ENCODE measurements around the gene ENOPH1.
A peak's percentile ranks its signal among the peaks of the same experiment; 100 is the strongest.

ENOPH1 gene

GRCh38 chr4:82493721-82494425 lies 63.5 kb downstream of the ENOPH1 start:
- H3K4me1 ChIP-seq (ENCODE audit: control insufficient read depth, insufficient read depth, low read length), result peaks cover 3% of the 10 kb centered on the region
- DNase-seq (ENCODE audit: low read depth), result peak; percentile 14
- no peak overlapping the region for H3K4me3 ChIP-seq (ENCODE audit: low read length)
- H3K9ac ChIP-seq (ENCODE audit: low read length), result no peak overlapping the region
- H3K36me3 ChIP-seq (ENCODE audit: control insufficient read depth, insufficient read depth, low read length, severe bottlenecking), result no peaks in the 10 kb centered on the region
- no peaks in the 10 kb centered on the region for H3K27me3 ChIP-seq (replicated peaks; ENCODE audit: control insufficient read depth, insufficient read depth, low read length)
- H3K9me3 ChIP-seq (ENCODE audit: control insufficient read depth, low read length), result no peaks in the 10 kb centered on the region

GRCh38 chr4:82495666-82496065 lies 65.3 kb downstream of the ENOPH1 start:
- Histone ChIP-seq H3K27me3 (replicated peaks; ENCODE audit: control insufficient read depth, insufficient read depth, low read length) (no peaks in the 10 kb centered on the region), H3K9ac (ENCODE audit: low read length) (no peak overlapping the region), H3K4me1 (ENCODE audit: control insufficient read depth, insufficient read depth, low read length) (peaks cover 13% of the 10 kb centered on the region), H3K36me3 (ENCODE audit: control insufficient read depth, insufficient read depth, low read length, severe bottlenecking) (no peaks in the 10 kb centered on the region), H3K4me3 (ENCODE audit: low read length) (no peak overlapping the region), H3K9me3 (ENCODE audit: control insufficient read depth, low read length) (no peaks in the 10 kb centered on the region)
- no peak for DNase-seq (ENCODE audit: low read depth)

GRCh38 chr4:82496349-82496748 lies 66.0 kb downstream of the ENOPH1 start:
- Histone ChIP-seq H3K4me3 (ENCODE audit: low read length) (no peak overlapping the region), H3K36me3 (ENCODE audit: control insufficient read depth, insufficient read depth, low read length, severe bottlenecking) (no peaks in the 10 kb centered on the region), H3K4me1 (ENCODE audit: control insufficient read depth, insufficient read depth, low read length) (peaks cover 15% of the 10 kb centered on the region), H3K9ac (ENCODE audit: low read length) (no peak overlapping the region), H3K9me3 (ENCODE audit: control insufficient read depth, low read length) (no peaks in the 10 kb centered on the region), H3K27me3 (replicated peaks; ENCODE audit: control insufficient read depth, insufficient read depth, low read length) (no peaks in the 10 kb centered on the region)
- DNase-seq (ENCODE audit: low read depth), result no peak

DNA sequence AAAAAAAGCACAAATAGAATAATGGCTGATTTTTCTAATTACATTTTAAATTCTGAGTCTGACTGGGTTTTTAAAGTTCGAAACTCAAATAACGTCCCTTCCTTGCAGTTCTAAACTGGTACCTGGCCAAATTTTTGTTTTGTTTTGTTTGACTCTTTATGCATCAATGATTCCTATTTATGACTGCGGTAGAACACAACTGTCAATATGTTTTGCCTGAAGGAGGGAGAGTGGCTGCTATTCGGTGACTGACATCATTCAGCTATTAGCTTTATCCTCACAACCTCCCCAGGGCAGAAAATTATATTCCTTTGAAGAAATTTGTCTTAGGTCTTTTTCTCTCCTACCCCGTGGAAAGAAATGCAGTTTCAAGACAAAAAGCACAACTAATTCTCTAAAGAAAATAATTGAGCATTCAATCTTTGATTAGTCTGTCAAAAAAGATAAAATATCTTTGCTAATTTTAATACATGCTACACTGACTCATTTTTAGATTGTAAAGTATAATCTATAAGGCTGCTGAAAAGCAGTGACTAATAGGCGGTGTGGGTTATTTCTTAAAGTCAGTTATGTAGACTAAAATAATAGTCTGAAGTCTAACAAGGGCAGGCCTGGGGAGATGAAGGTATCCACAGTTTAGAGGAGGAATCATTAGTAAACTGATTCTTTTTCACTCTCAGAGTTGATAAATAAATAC lies 69.5 kb downstream of the ENOPH1 start:
- H3K4me3 ChIP-seq (ENCODE audit: low read length), result no peak overlapping the region
- no peak overlapping the region for H3K9ac ChIP-seq (ENCODE audit: low read length)
- peak; percentile 4 for DNase-seq (ENCODE audit: low read depth)
- H3K9me3 ChIP-seq (ENCODE audit: control insufficient read depth, low read length), result no peaks in the 10 kb centered on the region
- no peaks in the 10 kb centered on the region for H3K27me3 ChIP-seq (replicated peaks; ENCODE audit: control insufficient read depth, insufficient read depth, low read length)
- H3K4me1 ChIP-seq (ENCODE audit: control insufficient read depth, insufficient read depth, low read length), result peaks cover 12% of the 10 kb centered on the region
- H3K36me3 ChIP-seq (ENCODE audit: control insufficient read depth, insufficient read depth, low read length, severe bottlenecking), result no peaks in the 10 kb centered on the region

DNA sequence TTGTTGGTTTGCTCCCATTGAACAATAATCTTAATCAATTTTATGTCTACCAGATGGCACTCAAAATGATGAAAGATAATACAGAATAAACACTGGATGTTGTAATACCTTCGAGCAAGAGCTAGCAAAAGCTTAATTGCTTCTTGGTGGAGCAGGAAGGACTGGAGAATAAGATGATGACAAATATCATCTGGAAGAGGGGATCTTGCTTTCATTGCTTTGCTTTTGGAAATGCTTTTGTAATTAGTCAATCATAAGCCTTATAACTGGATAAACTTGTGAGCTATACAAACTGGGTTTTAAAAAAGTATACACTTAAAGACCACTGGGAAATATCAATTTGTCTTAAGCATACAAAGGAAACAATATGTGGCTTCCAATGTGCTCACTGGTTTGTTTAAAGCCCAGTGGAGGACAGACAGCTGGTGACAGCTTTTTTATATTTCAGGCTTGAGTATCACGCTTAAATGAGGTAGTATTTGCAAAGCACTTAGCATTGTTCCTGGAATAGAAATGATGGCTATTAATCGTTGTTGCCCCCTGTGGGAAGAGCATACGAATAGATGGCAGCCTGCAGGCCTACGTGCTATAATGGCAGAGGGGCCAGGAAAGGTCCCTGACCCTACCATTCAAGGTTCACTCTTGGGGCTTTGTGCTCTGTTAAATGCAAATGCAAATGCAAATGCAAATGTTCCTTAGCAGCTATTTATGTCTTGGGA lies 70.2 kb downstream of the ENOPH1 start:
- Histone ChIP-seq H3K4me1 (ENCODE audit: control insufficient read depth, insufficient read depth, low read length) (peaks cover 12% of the 10 kb centered on the region), H3K27me3 (replicated peaks; ENCODE audit: control insufficient read depth, insufficient read depth, low read length) (no peaks in the 10 kb centered on the region), H3K36me3 (ENCODE audit: control insufficient read depth, insufficient read depth, low read length, severe bottlenecking) (no peaks in the 10 kb centered on the region), H3K9me3 (ENCODE audit: control insufficient read depth, low read length) (no peaks in the 10 kb centered on the region), H3K9ac (ENCODE audit: low read length) (no peak overlapping the region), H3K4me3 (ENCODE audit: low read length) (no peak overlapping the region)
- DNase-seq (ENCODE audit: low read depth), result peak; percentile 69

DNA sequence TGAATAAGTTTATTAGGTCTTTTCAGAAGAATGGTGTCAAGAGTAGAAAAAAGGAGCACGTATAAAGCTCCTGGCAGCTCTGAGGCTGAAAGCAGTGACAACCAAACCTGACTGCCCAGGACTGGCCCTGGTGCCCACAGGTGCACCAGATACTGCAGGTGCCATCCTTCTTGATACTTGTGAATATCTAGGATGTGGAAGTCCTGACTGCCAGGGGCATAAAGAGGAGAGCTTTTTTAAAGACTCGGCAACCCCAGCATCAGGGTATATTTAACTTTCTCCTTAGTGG lies 70.7 kb downstream of the ENOPH1 start:
- Histone ChIP-seq H3K4me3 (ENCODE audit: low read length) (no peak overlapping the region), H3K9me3 (ENCODE audit: control insufficient read depth, low read length) (no peaks in the 10 kb centered on the region), H3K36me3 (ENCODE audit: control insufficient read depth, insufficient read depth, low read length, severe bottlenecking) (no peaks in the 10 kb centered on the region), H3K9ac (ENCODE audit: low read length) (no peak overlapping the region), H3K27me3 (replicated peaks; ENCODE audit: control insufficient read depth, insufficient read depth, low read length) (no peaks in the 10 kb centered on the region), H3K4me1 (ENCODE audit: control insufficient read depth, insufficient read depth, low read length) (peaks cover 12% of the 10 kb centered on the region)
- DNase-seq (ENCODE audit: low read depth), result no peak

DNA sequence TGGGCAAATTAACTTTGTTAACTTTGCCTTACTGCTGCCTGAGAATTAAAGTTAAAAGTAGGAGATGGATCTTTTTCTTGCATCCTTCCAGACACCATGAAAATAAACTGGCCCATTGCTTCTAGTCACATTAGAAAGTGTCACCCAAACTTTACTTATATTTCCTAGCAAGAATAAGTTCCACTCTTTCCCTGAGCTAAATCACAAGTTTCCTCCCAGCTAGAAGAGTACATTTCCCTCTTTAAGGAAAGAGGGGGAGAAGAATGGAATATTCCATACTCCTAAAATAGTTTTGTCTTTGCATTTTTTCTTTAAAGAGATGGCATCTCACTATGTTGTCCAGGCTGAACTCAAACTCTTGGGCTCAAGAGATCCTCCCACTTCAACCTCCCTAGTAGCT lies 77.6 kb downstream of the ENOPH1 start:
- no peaks in the 10 kb centered on the region for H3K4me1 ChIP-seq (ENCODE audit: control insufficient read depth, insufficient read depth, low read length)
- H3K9me3 ChIP-seq (ENCODE audit: control insufficient read depth, low read length), result no peaks in the 10 kb centered on the region
- DNase-seq (ENCODE audit: low read depth), result no peak
- H3K36me3 ChIP-seq (ENCODE audit: control insufficient read depth, insufficient read depth, low read length, severe bottlenecking), result no peaks in the 10 kb centered on the region
- H3K9ac ChIP-seq (ENCODE audit: low read length), result no peak overlapping the region
- H3K4me3 ChIP-seq (ENCODE audit: low read length), result no peak overlapping the region
- H3K27me3 ChIP-seq (replicated peaks; ENCODE audit: control insufficient read depth, insufficient read depth, low read length), result no peaks in the 10 kb centered on the region

DNA sequence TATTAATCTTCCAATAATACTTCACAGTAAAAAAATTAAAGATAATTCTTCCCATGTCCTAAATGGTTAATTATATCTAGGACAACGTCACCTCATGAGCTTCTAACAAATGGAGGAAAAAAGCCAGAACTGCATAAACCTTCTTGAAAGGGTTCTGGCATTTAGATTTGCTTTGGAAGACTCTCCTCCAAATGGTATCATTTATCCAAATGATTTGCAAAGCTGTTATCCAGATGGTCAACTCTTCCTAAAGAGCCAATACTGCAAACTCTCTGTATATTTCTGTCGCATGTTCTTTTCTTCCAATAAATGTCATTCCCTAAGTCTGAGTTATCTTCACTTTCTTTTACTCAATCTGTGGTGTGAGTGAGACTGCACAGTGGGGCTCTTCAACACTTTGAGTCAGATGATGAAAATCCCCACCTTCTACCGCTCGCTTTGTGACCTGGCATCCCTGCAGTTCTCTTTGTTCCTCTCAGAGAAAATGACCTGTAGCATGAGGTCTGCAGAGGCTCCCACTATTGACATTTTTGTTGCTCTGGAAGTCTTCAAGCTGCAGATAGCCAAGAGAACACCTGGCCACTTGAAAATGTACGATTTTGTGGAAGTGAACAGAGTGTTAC lies 78.5 kb downstream of the ENOPH1 start:
- no peak overlapping the region for H3K4me3 ChIP-seq (ENCODE audit: low read length)
- no peak overlapping the region for H3K9ac ChIP-seq (ENCODE audit: low read length)
- H3K4me1 ChIP-seq (ENCODE audit: control insufficient read depth, insufficient read depth, low read length), result no peaks in the 10 kb centered on the region
- H3K27me3 ChIP-seq (replicated peaks; ENCODE audit: control insufficient read depth, insufficient read depth, low read length), result no peaks in the 10 kb centered on the region
- no peak for DNase-seq (ENCODE audit: low read depth)
- H3K36me3 ChIP-seq (ENCODE audit: control insufficient read depth, insufficient read depth, low read length, severe bottlenecking), result no peaks in the 10 kb centered on the region
- H3K9me3 ChIP-seq (ENCODE audit: control insufficient read depth, low read length), result no peaks in the 10 kb centered on the region

DNA sequence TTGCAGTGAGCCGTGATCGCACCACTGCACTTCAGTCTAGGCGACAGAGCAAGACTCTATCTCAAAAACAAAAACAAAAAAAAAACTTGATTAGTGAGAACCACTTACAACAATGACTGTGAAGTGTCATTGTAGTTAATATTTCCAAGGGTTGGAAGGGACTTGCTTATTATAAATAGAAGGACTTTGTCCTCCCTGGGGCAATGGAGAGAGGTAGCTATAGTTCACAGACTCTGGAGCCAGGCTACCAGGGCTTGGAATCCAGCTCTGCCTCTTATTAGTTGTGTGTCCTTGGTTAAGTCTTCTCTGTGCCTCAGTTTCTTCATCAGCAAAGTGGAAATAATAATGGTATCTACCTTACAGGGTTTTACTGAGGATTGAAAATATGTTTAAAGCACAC lies 79.8 kb downstream of the ENOPH1 start:
- no peak for DNase-seq (ENCODE audit: low read depth)
- H3K27me3 ChIP-seq (replicated peaks; ENCODE audit: control insufficient read depth, insufficient read depth, low read length), result no peaks in the 10 kb centered on the region

More for the DNA sequence above, 79.8 kb downstream of the ENOPH1 start:
- Histone ChIP-seq H3K4me1 (ENCODE audit: control insufficient read depth, insufficient read depth, low read length) (no peaks in the 10 kb centered on the region), H3K4me3 (ENCODE audit: low read length) (no peak overlapping the region), H3K9ac (ENCODE audit: low read length) (no peak overlapping the region), H3K9me3 (ENCODE audit: control insufficient read depth, low read length) (no peaks in the 10 kb centered on the region), H3K36me3 (ENCODE audit: control insufficient read depth, insufficient read depth, low read length, severe bottlenecking) (no peaks in the 10 kb centered on the region)
